Adrenal gland (tissue), 5 donors: Measurements from ENCODE around the gene MYMX.

ENCODE experiments used
- CTCF ChIP-seq, 6 experiments: fragments of 450-650 bp in 4 of 6; fragments of 200-600 bp in 2 of 6; sonication (generic) in 1 of 6; IDR thresholded peaks; 1 replicate in 5 of 6; 2 replicates in 1 of 6; pipeline versions ENCODE4 v1.5.1 to v1.8.0; 2016 to 2021; ENCODE audit warnings: antibody characterized with exemption in 6 of 6, mild to moderate bottlenecking in 2 of 6, moderate library complexity in 1 of 6
- POLR2A ChIP-seq, 2 donors: fragments of 450-650 bp; IDR thresholded peaks; one replicate each; pipeline ENCODE4 v1.6.1; 2017; ENCODE audit warnings: antibody characterized with exemption in 2 of 2, mild to moderate bottlenecking in 2 of 2, moderate library complexity in 1 of 2
- donor health status: DM: no; HTN: no; CAD: no.

GRCh38 chr6:44179072-44179536 lies 37.6 kb upstream of the MYMX start:
- TF ChIP-seq POLR2A (IDR thresholded peaks at IDR 0.05) (no peak), CTCF (IDR thresholded peaks at IDR 0.05) (no peak)
